HL-60 (cell line): ENCODE data around the gene IL17C.

ENCODE experiments used
- DNase-seq, 2 experiments: peaks; one replicate each; pipeline ENCODE4 v3.0.0-alpha.2; 2010 to 2020; ENCODE audit warnings: low read depth in 1 of 2, low spot score in 1 of 2
- H3K27ac ChIP-seq: fragments of 250-450 bp; sonication (Bioruptor Pico); replicated peaks from 2 replicates; pipeline ENCODE4 v1.5.1; 2020; ENCODE audit warnings: mild to moderate bottlenecking, moderate library complexity
- H3K27me3 ChIP-seq: fragments of 250-450 bp; sonication (Bioruptor Pico); 2 replicates; pipeline ENCODE4 v1.5.1; 2021; ENCODE audit warnings: mild to moderate bottlenecking, moderate library complexity; ENCODE audit not compliant: insufficient read depth, poor library complexity, severe bottlenecking
- H3K4me3 ChIP-seq: replicated peaks from 2 replicates; pipeline ENCODE4 v1.5.1; 2011; ENCODE audit warnings: mild to moderate bottlenecking, control low read depth, low read length; ENCODE audit not compliant: insufficient read depth
- GABPA ChIP-seq: IDR thresholded peaks from 2 replicates; pipeline ENCODE4 v1.6.1; 2012; ENCODE audit warnings: low read depth
- POLR2AphosphoS5 ChIP-seq: IDR thresholded peaks from 2 replicates; pipeline ENCODE4 v1.6.1; 2012; ENCODE audit warnings: low read depth
- SPI1 ChIP-seq: IDR thresholded peaks from 2 replicates; pipeline ENCODE4 v1.6.1; 2012; ENCODE audit warnings: low read depth, mild to moderate bottlenecking, borderline replicate concordance
- TF ChIP-seq, protein P1 (sequence below): IDR thresholded peaks from one replicate; pipeline ENCODE4 v1.5.1; 2011; ENCODE audit warnings: low read length, control low read depth, inconsistent platforms; ENCODE audit not compliant: insufficient read depth
- TF ChIP-seq, protein P2 (sequence below): IDR thresholded peaks from 2 replicates; pipeline ENCODE4 v1.6.1; 2012; ENCODE audit warnings: low read depth; ENCODE audit not compliant: insufficient replicate concordance

IL17C gene

GRCh38 chr16:88617268-88618031 lies 20.9 kb upstream of the IL17C start:
- H3K27me3 ChIP-seq, result no peaks in the 10 kb centered on the region
- H3K27ac ChIP-seq, result no peak overlapping the region
- no peak for DNase-seq
- H3K4me3 ChIP-seq, result no peak overlapping the region
- TF ChIP-seq SPI1 (no peak), GABPA (no peak), POLR2AphosphoS5 (no peak)
- TF ChIP-seq, protein P1, sequence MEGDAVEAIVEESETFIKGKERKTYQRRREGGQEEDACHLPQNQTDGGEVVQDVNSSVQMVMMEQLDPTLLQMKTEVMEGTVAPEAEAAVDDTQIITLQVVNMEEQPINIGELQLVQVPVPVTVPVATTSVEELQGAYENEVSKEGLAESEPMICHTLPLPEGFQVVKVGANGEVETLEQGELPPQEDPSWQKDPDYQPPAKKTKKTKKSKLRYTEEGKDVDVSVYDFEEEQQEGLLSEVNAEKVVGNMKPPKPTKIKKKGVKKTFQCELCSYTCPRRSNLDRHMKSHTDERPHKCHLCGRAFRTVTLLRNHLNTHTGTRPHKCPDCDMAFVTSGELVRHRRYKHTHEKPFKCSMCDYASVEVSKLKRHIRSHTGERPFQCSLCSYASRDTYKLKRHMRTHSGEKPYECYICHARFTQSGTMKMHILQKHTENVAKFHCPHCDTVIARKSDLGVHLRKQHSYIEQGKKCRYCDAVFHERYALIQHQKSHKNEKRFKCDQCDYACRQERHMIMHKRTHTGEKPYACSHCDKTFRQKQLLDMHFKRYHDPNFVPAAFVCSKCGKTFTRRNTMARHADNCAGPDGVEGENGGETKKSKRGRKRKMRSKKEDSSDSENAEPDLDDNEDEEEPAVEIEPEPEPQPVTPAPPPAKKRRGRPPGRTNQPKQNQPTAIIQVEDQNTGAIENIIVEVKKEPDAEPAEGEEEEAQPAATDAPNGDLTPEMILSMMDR, result no peak
- TF ChIP-seq, protein P2, sequence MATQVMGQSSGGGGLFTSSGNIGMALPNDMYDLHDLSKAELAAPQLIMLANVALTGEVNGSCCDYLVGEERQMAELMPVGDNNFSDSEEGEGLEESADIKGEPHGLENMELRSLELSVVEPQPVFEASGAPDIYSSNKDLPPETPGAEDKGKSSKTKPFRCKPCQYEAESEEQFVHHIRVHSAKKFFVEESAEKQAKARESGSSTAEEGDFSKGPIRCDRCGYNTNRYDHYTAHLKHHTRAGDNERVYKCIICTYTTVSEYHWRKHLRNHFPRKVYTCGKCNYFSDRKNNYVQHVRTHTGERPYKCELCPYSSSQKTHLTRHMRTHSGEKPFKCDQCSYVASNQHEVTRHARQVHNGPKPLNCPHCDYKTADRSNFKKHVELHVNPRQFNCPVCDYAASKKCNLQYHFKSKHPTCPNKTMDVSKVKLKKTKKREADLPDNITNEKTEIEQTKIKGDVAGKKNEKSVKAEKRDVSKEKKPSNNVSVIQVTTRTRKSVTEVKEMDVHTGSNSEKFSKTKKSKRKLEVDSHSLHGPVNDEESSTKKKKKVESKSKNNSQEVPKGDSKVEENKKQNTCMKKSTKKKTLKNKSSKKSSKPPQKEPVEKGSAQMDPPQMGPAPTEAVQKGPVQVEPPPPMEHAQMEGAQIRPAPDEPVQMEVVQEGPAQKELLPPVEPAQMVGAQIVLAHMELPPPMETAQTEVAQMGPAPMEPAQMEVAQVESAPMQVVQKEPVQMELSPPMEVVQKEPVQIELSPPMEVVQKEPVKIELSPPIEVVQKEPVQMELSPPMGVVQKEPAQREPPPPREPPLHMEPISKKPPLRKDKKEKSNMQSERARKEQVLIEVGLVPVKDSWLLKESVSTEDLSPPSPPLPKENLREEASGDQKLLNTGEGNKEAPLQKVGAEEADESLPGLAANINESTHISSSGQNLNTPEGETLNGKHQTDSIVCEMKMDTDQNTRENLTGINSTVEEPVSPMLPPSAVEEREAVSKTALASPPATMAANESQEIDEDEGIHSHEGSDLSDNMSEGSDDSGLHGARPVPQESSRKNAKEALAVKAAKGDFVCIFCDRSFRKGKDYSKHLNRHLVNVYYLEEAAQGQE, result no peak

- no peaks in the 10 kb centered on the region for H3K27me3 ChIP-seq
- DNase-seq, result no peak
- H3K4me3 ChIP-seq, result no peak overlapping the region
- no peak overlapping the region for H3K27ac ChIP-seq
- TF ChIP-seq, protein P2, result no peak
- TF ChIP-seq, protein P1, result no peak
- TF ChIP-seq POLR2AphosphoS5 (no peak), SPI1 (no peak), GABPA (no peak)
These were observed 20.0 kb upstream of the IL17C start for GRCh38 chr16:88618182-88618955.

DNA sequence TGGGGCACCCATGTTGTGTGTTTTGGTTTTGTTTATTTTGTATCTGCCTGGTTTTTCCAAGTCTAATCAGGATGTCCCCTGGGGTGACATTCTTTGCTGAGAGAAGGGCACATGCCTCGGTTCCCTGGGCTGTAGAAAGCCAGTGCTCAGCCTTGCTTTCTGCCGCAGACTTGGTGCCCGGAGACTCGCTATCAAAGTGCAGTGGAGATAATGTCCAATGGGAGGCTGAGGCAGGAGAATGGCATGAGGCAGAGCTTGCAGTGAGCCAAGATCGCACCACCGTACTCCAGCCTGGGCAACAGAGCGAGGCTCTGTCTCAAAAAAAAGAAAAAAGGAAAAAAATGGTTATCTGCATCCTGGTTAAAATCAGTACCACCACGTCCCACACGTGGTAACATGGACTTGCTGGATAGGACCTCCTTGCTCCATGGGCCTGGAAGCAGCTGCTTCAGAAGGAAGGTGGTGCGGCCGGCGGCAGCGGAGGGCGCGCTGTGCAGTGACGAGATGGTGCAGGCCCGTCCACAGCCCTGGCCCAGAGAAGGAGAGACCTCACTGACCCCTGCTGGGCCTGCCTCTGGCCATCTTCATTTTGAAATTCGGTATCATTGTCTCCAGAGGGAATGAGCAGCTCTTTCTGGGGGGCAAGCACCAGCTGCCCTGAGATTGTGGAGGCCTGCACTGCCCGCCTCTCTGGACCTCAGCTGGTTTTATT lies 19.3 kb upstream of the IL17C start:
- H3K27ac ChIP-seq, result no peak overlapping the region

More for the DNA sequence above, 19.3 kb upstream of the IL17C start:
- Histone ChIP-seq H3K4me3 (no peak overlapping the region), H3K27me3 (no peaks in the 10 kb centered on the region)
- no peak for TF ChIP-seq POLR2AphosphoS5
- TF ChIP-seq GABPA, result no peak
- no peak for TF ChIP-seq SPI1
- TF ChIP-seq, protein P1, result no peak
- TF ChIP-seq, protein P2, result no peak
- DNase-seq, result no peak
